Fibroblast of villous mesenchyme (primary cell): ENCODE results near the gene BAG3. TPM values are rescaled to one million over a fixed set of nuclear protein-coding genes. Genes with fewer than 3 reads are reported as not detected.

Experiments
- DNase-seq: peaks from one replicate; pipeline ENCODE4 v3.0.0-alpha.2; 2010; ENCODE audit warnings: low read depth
- H3K4me3 ChIP-seq: 2 replicates; pipeline ENCODE4 v1.5.1; 2011; ENCODE audit warnings: low read depth, mild to moderate bottlenecking, low read length
- total RNA-seq: library from RNA; depleted of rRNA; stranded (reverse); fragments of >200 nt; gene quantifications from 2 replicates; pipeline ENCODE4 v1.2.3, GENCODE V29; 2012
- TF ChIP-seq, protein P1 (sequence below): IDR thresholded peaks from 2 replicates; pipeline ENCODE4 v1.5.1; 2012; ENCODE audit warnings: low read depth, mild to moderate bottlenecking, low read length; ENCODE audit not compliant: insufficient read depth

BAG3 gene
- total RNA-seq, 1 donor: 18.6 TPM

GRCh38 chr10:119651514-119652360 is 557 bp downstream of the BAG3 start:
- DNase-seq: no peak
- TF ChIP-seq, protein P1, sequence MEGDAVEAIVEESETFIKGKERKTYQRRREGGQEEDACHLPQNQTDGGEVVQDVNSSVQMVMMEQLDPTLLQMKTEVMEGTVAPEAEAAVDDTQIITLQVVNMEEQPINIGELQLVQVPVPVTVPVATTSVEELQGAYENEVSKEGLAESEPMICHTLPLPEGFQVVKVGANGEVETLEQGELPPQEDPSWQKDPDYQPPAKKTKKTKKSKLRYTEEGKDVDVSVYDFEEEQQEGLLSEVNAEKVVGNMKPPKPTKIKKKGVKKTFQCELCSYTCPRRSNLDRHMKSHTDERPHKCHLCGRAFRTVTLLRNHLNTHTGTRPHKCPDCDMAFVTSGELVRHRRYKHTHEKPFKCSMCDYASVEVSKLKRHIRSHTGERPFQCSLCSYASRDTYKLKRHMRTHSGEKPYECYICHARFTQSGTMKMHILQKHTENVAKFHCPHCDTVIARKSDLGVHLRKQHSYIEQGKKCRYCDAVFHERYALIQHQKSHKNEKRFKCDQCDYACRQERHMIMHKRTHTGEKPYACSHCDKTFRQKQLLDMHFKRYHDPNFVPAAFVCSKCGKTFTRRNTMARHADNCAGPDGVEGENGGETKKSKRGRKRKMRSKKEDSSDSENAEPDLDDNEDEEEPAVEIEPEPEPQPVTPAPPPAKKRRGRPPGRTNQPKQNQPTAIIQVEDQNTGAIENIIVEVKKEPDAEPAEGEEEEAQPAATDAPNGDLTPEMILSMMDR: no peak
- peak overlapping the region; percentile 84 for H3K4me3 ChIP-seq

GRCh38 chr10:119652361-119652730 is 1.2 kb downstream of the BAG3 start:
- TF ChIP-seq, protein P1: peak; percentile 26
- DNase-seq: peak; percentile 82

GRCh38 chr10:119653209-119653608 is 2.0 kb downstream of the BAG3 start:
- peak; percentile 39 for DNase-seq
- H3K4me3 ChIP-seq: peak overlapping the region; percentile 84
- TF ChIP-seq, protein P1: no peak

More at GRCh38 chr10:119652361-119652730, 1.2 kb downstream of the BAG3 start:
- H3K4me3 ChIP-seq: peak overlapping the region; percentile 84

DNA sequence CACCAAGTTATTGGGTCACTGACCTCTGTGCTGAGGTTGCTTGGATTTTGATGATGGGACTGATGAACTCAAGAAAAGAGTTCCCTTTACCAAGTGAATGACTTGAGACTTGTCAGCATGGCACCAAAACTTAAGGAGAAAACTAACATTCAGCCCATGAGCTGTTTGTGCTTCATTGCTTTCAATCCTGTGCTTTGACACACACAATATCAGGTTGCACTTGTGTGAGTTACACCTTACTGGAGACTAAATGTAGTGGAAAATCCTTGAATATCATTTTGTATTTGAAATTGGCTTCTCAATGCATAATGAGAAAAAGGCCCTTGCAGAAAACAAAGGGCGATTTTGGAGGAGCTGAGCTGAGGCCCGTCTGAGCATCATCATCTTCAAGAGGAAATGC is 2.7 kb downstream of the BAG3 start:
- TF ChIP-seq, protein P1: no peak

GRCh38 chr10:119654540-119654939 is 3.4 kb downstream of the BAG3 start:
- H3K4me3 ChIP-seq: peak overlapping the region; percentile 84
- peak; percentile 43 for DNase-seq

More for the DNA sequence above, 2.7 kb downstream of the BAG3 start:
- peak overlapping the region; percentile 84 for H3K4me3 ChIP-seq
- DNase-seq: no peak

DNA sequence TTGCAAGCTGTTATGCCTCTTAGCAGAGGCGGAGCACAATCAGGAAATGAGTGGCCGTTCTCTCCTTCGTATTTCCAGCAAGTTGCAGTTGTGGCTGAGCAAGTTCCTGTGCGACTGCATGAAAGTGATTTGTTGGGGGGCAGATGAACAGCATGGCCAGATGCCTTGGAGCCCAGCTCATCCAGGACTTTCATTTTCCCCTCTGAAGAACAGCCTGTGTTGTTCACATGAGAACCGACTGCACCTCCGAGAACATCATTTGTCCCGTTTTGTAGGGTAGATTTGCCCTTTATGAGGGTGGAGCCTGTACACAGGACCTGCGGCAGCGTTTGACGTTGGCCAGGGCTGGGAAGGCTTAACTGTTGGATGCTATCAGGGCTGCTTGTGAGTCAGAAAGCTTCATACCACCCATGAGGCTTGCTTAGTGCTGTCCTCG is 4.4 kb downstream of the BAG3 start:
- peak; percentile 98 for DNase-seq
- peak overlapping the region; percentile 84 for H3K4me3 ChIP-seq
- TF ChIP-seq, protein P1: no peak

More at GRCh38 chr10:119654540-119654939, 3.4 kb downstream of the BAG3 start:
- TF ChIP-seq, protein P1: no peak
